GM12892 (cell line): ENCODE results near the gene TMTC2.

Experiments
- DNase-seq: peaks from one replicate; pipeline ENCODE4 v3.0.0; 2011; ENCODE audit not compliant: insufficient read length
- FAIRE-seq: peaks from 2 replicates; lab custom pipeline; 2011; peaks lifted over from hg19 to GRCh38; lab: Jason Lieb, UNC
- POLR2A ChIP-seq: IDR thresholded peaks from 2 replicates; pipeline ENCODE4 v1.6.1; 2011; ENCODE audit warnings: low read depth, low read length, control low read depth
- POLR2AphosphoS5 ChIP-seq: IDR thresholded peaks from 2 replicates; pipeline ENCODE4 v1.6.1; 2011; ENCODE audit warnings: low read depth, low read length, control low read depth
- TAF1 ChIP-seq: IDR thresholded peaks from 2 replicates; pipeline ENCODE4 v1.6.1; 2011; ENCODE audit warnings: low read depth, mild to moderate bottlenecking, control low read depth, low read length, borderline replicate concordance

The TMTC2 gene

DNA sequence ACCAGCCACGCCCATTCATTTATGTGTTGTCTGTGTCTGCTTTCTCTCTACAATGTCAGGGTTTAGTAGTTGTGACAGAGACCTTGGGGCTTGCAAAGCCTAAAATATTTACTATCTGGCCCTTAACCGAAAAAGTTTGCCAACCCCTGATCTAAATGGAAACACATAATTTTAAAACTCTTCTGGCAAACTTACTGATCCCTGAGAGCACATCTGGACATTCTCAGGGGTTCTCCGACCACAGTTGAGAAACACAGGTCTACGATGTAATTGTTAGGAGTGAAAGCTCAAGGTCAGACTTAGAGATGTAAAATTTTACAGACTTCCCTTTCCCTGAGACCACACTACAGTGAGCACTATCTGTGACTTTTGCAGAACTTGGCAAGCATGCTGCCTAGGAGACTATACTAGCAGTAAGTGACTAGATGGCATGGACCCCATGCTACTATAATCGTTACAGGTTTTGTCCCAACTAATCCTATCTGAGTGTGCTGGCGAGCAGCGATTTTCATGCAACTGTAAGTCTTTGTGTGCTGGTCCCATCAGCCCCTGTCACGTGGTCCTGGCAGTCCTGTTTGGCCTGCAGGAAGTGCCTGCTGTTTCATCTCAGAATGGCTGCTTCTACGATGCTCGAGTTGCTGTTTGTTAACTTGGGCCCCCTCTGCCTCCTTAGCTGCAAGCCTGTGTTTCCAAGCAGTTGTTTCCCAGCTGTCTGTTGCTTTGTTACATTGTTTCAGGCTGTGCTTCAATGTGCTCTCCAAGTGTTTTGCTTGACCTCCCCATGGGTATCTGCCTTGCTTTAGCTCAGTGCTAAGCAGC is 21.6 kb downstream of the TMTC2 start:
- DNase-seq (no peak), FAIRE-seq (no peak)
- TF ChIP-seq POLR2AphosphoS5, result no peak
- no peak for TF ChIP-seq TAF1
- TF ChIP-seq POLR2A, result no peak

DNA sequence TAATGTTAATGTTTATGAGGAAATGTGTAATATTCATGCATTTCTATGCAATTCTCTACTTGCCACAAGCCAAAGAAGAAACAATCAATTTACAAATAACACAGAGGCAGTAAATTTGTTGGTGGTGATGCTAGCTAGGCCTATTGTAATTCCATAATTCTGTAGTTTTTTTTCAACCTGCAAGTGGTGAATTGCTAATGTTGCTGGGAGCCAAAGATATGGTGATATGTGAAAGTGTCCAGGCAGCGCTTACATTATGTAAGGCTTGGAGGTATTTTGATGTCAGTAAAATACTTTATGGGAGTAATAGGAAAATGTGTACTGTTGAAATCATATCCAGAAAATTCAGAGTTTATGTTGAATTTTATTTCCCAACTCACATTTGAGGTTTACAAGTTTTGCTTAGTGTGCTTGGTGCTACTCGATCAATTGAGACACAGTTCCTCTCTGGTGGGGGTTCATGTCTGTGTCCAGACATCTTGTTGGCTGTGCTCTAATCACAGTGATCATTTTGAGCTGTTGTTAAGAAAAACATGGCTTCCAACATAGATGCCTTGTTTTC is 23.2 kb downstream of the TMTC2 start:
- TF ChIP-seq POLR2AphosphoS5 (no peak), POLR2A (no peak), TAF1 (no peak)
- DNase-seq (no peak), FAIRE-seq (no peak)

DNA sequence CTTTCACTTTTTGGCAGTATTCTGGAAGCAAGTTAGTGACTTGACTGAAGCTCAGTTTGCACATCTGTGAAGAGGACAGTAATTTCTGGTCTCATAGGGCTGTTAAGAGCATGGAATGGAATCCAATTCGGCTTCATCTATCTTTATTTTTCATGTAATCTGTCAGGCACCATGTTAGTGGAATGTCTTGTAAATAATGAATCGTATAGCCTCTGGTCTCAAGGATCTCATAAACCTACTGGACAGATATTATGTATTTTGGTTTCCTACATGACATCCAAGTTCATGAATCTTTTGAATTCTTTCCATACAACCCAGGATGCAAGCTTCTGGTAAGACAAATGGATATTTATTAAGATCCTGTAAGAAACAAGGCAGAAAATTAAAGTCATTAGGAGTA is 24.0 kb downstream of the TMTC2 start:
- DNase-seq (no peak), FAIRE-seq (no peak)
- TF ChIP-seq POLR2AphosphoS5, result no peak
- no peak for TF ChIP-seq POLR2A
- no peak for TF ChIP-seq TAF1

DNA sequence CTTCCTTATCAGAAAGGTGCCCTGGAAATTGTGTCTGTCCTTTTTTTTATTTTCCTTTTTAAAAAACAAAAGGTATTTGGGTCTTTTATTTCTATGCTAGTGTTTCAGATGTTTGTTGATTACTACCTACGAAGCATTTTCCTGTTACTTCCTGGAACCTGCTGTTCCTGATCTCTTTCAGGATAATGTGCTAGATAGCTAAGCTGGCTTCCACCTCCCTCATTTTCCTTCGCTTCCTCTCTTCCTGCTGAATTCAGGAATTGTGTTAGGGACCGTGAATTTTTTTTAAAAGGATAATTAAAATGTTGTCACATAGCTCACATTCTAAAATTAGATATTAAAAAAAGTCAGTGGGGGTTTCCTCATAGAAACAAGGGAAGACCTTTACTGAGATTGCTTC is 27.7 kb downstream of the TMTC2 start:
- DNase-seq (no peak), FAIRE-seq (no peak)
- no peak for TF ChIP-seq POLR2AphosphoS5
- no peak for TF ChIP-seq POLR2A
- TF ChIP-seq TAF1, result no peak

DNA sequence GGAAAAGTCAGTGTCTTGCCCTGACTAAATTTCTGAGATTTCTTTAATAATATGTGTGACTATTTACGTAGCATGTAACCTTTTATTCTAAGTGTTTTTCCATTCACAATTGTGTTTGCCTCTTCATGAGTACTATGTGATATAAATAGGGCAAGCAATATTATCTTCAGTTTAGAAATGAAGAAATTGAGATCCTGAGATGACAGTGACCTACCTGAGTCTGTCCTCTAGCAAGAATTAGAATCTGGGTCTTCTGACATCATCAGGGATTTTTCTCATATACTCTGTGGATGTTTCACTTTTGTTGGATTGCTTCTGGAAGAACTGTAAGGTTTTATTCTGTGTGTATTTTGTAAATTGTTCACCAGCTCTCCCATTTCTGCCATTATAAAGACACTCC is 35.0 kb downstream of the TMTC2 start:
- FAIRE-seq (no peak), DNase-seq (no peak)
- TF ChIP-seq POLR2A (no peak), TAF1 (no peak)

DNA sequence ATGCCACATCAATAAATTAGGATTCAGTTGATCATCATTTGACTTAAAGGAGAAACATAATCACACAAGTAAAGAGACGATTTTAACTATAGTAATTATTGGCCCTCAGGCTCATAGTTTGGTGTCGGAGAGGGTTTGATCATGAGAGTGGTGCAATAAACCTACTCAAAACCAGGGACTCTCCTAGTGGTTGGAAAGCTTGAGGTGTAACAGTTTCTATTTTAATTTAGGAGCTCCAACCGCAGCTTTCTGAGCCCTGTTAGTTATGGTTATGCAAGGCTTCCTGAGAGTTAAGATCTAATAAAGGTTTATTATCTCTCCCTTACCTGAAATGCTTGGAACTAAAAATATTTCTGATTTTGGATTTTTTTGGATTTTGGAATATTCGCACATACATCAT is 36.4 kb downstream of the TMTC2 start:
- no peak for FAIRE-seq
- TF ChIP-seq POLR2A (no peak), POLR2AphosphoS5 (no peak), TAF1 (no peak)

DNA sequence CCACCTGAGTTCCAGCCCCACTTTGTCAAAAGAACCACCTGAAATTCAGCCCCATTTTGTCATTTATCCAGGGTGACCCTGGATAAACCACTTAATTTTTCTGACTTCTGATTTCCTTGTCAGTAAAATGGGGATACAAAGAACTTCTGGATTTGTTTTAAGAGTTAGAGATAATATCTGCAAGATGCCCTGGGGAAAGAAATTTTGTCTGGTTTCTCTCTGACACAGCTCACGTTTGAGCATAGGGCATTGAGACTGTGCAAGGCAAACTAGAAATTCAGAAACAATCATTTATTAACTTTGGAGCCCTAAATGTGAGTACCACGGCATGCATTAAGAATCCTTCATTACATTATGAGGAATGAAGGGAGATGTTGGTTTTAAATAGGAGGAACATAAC is 37.2 kb downstream of the TMTC2 start:
- FAIRE-seq (no peak), DNase-seq (no peak)
- TF ChIP-seq POLR2AphosphoS5 (no peak), POLR2A (no peak), TAF1 (no peak)

More for the DNA sequence above, 36.4 kb downstream of the TMTC2 start:
- no peak for DNase-seq

DNA sequence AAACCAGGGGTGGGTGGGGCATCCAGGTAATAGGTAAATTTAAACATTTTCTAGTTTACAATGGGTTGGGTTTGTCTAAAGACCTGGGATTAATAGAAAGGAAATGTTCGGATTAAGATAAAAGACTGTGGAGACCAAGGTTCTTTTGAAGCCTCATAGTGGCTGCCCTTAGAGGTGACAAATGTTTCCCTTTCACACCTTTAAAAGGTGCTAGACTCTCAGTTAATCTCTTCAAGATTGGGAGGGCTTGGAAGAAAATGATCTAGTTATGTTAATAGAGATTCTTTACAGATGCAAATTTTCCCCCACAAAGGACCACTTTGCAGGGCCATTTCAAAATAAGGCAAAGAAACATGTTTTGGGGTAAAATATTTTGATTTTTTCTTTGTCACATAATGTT is 39.0 kb downstream of the TMTC2 start:
- FAIRE-seq (no peak), DNase-seq (no peak)
- TF ChIP-seq TAF1 (no peak), POLR2A (no peak), POLR2AphosphoS5 (no peak)

DNA sequence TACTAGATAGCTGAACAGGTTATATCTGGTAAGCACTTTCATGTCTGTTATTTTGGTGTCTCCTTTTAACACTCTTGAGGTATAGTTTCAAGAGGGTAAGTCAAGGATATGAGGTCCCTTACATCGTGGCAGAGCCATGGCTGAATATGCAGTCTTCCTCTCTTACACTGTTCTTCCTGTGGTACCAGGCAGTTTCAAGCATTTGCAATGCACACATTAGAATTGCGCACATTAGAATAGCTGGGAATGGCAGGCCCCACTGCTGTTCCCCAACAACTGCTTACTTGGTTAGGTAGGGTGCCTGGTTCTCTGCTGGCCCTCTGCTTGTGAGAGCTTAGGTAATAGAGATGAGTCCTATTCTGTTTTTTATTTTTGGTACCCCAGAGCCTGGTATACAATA is 41.2 kb downstream of the TMTC2 start:
- DNase-seq (no peak), FAIRE-seq (no peak)
- TF ChIP-seq TAF1 (no peak), POLR2A (no peak), POLR2AphosphoS5 (no peak)

DNA sequence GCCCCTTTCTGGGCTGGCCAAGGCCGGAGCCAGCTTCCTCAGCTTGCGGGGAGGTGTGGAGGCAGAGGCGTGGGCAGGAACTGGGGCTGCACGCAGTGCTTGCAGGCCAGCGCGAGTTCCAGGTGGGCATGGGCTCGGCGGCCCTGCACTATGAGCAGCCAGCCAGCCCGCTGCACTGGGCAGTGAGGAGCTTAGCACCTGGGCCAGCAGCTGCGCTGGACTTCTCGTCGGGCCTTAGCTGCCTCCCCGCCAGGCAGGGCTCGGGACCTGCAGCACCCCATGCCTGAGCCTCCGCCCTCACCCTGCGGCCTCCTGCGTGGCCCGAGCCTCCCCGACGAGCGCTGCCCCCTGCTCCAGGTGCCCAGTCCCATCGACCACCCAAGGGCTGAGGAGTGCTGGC is 42.0 kb downstream of the TMTC2 start:
- TF ChIP-seq POLR2A (no peak), POLR2AphosphoS5 (no peak), TAF1 (no peak)
- no peak for FAIRE-seq

DNA sequence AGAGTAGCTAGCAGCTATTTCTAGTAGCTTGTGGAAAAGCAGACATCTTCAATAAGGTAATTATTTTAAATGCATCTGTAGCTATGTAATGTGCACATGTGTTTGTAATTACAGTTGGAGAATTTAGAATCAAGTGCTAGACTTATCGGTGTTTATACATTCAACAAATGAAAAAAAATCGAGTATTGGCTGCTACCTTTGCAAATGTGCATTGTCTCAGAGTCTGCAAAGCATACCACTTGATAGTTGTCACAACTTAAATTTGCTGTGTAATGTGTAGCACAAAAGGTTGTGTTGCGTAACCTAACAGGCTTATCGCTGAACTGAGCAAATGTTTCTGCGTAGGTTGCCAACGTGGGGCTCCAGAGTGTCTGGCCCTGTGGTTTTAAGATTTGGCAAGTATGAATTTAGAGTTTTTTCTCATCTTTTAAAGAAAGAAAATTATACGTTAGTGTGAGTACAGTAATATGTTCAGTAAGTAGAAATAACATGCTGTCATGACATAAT is 44.3 kb downstream of the TMTC2 start:
- no peak for TF ChIP-seq POLR2AphosphoS5
- no peak for TF ChIP-seq POLR2A
- TF ChIP-seq TAF1, result no peak
- DNase-seq (no peak), FAIRE-seq (no peak)

More for the DNA sequence above, 42.0 kb downstream of the TMTC2 start:
- DNase-seq, result no peak

DNA sequence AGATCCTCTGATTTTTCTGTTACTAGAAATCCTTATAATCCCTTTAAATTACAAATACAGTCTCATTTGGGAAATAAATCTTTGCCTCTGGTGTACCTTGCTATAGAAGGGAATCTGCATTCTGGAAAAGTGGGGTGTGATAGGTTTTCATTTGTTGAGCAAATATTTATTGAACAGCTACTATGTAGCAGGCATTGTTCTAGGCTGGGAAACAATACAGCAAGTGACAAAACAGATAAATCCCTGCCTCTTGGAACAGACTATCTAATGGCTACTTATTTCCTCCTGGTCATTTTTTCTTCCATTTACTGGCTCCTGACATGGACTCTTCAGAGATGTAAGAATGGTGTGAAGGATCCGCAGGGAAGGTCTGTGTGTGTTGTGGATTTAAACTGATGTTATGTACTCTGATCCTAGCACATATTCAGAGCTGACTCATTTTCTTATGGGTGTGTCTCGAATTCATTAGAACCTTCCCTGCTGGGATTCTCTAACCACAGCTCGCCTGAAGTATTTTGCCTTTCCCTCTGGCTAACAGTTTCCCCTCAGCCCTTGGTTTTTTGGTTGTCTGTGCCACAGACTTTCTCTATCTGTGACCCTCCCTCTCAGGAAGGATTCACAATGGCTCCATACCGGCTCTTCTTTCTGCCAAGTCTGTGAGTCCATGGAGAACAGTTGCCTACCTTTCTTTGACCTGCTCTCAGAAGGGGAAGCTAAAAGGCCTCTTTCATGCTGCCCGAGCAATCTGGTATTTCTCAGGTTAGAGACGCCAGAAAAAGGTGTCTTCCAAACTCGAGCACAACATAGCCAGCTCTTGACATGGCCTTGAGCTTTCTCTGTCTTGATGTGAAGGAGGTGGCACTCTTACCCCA is 53.7 kb downstream of the TMTC2 start:
- no peak for TF ChIP-seq POLR2A
- no peak for TF ChIP-seq TAF1
- no peak for TF ChIP-seq POLR2AphosphoS5
- DNase-seq (no peak), FAIRE-seq (no peak)
